ENCODE data around the gene UBLCP1. TPM values are rescaled to one million over a fixed set of nuclear protein-coding genes. Genes with fewer than 3 reads are reported as not detected.

The UBLCP1 gene
- total RNA-seq, 1 experiment from 2014 or later, result 32.9 TPM

GRCh38 chr5:159333545-159333925, 70.4 kb downstream of the UBLCP1 start:
- ChIA-PET CTCF (no interaction called here), RAD21 (ENCODE audit: low non-redundant PET in 1 of 2, low total read pairs in 2 of 2, uncharacterized antibody in 2 of 2, unreplicated experiment in 2 of 2) (no interaction called here), POLR2A (no interaction called here)
- H2AFZ ChIP-seq (ENCODE audit: low read depth, low read length, poor library complexity, severe bottlenecking), result no peak overlapping the region
- H3K36me3 ChIP-seq (ENCODE audit: control insufficient read depth in 1 of 2, insufficient read depth in 2 of 2, low read length in 2 of 2), result no peaks in the 10 kb centered on the region
- H3K9ac ChIP-seq (ENCODE audit: low read length), result no peak overlapping the region
- intact Hi-C loops (cut with micrococcal nuclease), result loop anchor here (5.0 kb wide), 2 partner anchors 109 to 584 kb away; partner anchors contain the start of gene ADRA1B
- H3K9me2 ChIP-seq (ENCODE audit: insufficient read depth), result no peaks in the 10 kb centered on the region
- TF ChIP-seq SP1 (IDR thresholded peaks at IDR 0.05; ENCODE audit: low read depth), result no peak
- H3K9me3 ChIP-seq (ENCODE audit: control insufficient read depth in 1 of 2, insufficient read depth in 1 of 2, low read depth in 1 of 2, low read length in 2 of 2), result no peaks in the 10 kb centered on the region
- no peak overlapping the region for H3K4me3 ChIP-seq (replicated peaks in 1 of 2; ENCODE audit: low read depth in 1 of 2, low read length in 2 of 2)
- BruUV-seq (replicated peaks), result no TSS peak
- ATAC-seq (no peak), DNase-seq (ENCODE audit: low read depth, low spot score) (no peak)
- no peaks in the 10 kb centered on the region for H3K79me2 ChIP-seq (ENCODE audit: insufficient read depth, low read length)
- peaks cover 8 to 45% of the 10 kb centered on the region in 2 experiments for H3K4me1 ChIP-seq (ENCODE audit: control insufficient read depth in 1 of 2, insufficient read depth in 2 of 2, low read length in 2 of 2)
- H3K27ac ChIP-seq (ENCODE audit: low read depth, low read length), result no peak overlapping the region
- H3K27me3 ChIP-seq (ENCODE audit: insufficient read depth, low read length), result no peaks in the 10 kb centered on the region
- H4K20me1 ChIP-seq (ENCODE audit: insufficient read depth), result no peaks in the 10 kb centered on the region
- H3K4me2 ChIP-seq (ENCODE audit: low read length), result no peak overlapping the region

Other genes starting within 250 kb of the UBLCP1 start
- gene EBF1, start 163.4 kb upstream of the UBLCP1 start, total RNA-seq (2021; ENCODE audit: unreplicated experiment), result 0.30 TPM
- gene RNF145, start 53.7 kb upstream of the UBLCP1 start, total RNA-seq (2021; ENCODE audit: unreplicated experiment), result 60.6 TPM
- not detected for gene IL12B, start 67.2 kb downstream of the UBLCP1 start, total RNA-seq (2021; ENCODE audit: unreplicated experiment)

Measured in HCT116 (cell line).